Adrenal gland (tissue), 5 donors: ENCODE measurements around the gene LAMB2.

Source experiments
- POLR2A ChIP-seq, 2 donors: fragments of 450-650 bp; IDR thresholded peaks; one replicate each; pipeline ENCODE4 v1.6.1; 2017; ENCODE audit warnings: antibody characterized with exemption in 2 of 2, mild to moderate bottlenecking in 2 of 2, moderate library complexity in 1 of 2
- TF ChIP-seq, protein P1 (sequence below), 6 experiments: fragments of 450-650 bp in 4 of 6; fragments of 200-600 bp in 2 of 6; sonication (generic) in 1 of 6; IDR thresholded peaks; 1 replicate in 5 of 6; 2 replicates in 1 of 6; pipeline versions ENCODE4 v1.5.1 to v1.8.0; 2016 to 2021; ENCODE audit warnings: antibody characterized with exemption in 6 of 6, mild to moderate bottlenecking in 2 of 6, moderate library complexity in 1 of 6
- donor health status: DM: no; HTN: no; CAD: no.

DNA sequence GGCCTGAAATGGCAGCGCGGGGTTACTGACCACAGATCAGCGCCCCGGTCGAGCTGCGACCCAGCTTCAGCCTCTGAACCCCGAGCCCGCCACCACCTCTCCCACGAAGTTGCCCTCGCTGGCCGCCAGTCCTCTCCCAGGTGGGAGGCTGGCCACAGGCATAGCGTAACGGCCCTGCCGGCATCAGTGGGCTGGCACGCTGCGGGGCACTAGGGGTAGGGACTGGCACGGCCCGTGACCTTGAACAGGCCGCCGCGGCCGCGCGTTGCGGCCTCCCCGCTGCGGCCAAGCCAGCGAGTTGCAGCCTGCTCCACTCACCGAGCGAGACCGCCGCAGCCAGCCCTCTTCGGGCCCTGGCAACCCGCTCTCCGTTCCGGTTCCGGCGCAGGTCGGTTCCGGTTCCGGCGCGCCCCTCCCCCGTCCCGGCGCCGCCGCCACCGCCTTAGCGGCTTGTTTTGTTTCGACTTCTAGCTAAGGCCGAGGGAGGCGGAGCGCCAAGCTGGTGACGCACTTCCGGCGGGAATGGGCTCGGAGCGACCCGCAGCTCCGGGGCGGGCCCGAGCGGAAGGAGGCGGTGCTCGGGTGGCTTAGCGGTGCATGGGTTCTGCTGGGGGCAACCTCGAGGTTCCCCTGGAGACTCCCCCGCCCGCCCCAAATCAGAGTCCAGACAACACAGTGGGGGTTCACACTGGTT, 12.3 kb downstream of the LAMB2 start, which contains the start of gene USP19:
- TF ChIP-seq, protein P1, sequence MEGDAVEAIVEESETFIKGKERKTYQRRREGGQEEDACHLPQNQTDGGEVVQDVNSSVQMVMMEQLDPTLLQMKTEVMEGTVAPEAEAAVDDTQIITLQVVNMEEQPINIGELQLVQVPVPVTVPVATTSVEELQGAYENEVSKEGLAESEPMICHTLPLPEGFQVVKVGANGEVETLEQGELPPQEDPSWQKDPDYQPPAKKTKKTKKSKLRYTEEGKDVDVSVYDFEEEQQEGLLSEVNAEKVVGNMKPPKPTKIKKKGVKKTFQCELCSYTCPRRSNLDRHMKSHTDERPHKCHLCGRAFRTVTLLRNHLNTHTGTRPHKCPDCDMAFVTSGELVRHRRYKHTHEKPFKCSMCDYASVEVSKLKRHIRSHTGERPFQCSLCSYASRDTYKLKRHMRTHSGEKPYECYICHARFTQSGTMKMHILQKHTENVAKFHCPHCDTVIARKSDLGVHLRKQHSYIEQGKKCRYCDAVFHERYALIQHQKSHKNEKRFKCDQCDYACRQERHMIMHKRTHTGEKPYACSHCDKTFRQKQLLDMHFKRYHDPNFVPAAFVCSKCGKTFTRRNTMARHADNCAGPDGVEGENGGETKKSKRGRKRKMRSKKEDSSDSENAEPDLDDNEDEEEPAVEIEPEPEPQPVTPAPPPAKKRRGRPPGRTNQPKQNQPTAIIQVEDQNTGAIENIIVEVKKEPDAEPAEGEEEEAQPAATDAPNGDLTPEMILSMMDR (IDR thresholded peaks at IDR 0.05): peak in 1 of 6 experiments; percentile 25
- TF ChIP-seq POLR2A (IDR thresholded peaks at IDR 0.05): peak; percentile 79 to 82
